ENCODE measurements around the gene TADA2B. TPM values are rescaled to one million over a fixed set of nuclear protein-coding genes. Genes with fewer than 3 reads are reported as not detected.

TADA2B gene
- polyA plus RNA-seq (ENCODE audit: insufficient read length in 4 of 4), result 10 to 100 TPM; 20.6 to 23.5 (median 22.2) TPM

GRCh38 chr4:7043284-7044136 is at the start of gene TADA2B:
Gene TADA2B, plus strand, starts transcription at chr4:7043372. Its CDS starts 208 bp downstream, at chr4:7043580.
- peak in 1 of 4 donors; percentile 10 for DNase-seq (ENCODE audit: low read depth in 4 of 4, low spot score in 2 of 4)

DNA sequence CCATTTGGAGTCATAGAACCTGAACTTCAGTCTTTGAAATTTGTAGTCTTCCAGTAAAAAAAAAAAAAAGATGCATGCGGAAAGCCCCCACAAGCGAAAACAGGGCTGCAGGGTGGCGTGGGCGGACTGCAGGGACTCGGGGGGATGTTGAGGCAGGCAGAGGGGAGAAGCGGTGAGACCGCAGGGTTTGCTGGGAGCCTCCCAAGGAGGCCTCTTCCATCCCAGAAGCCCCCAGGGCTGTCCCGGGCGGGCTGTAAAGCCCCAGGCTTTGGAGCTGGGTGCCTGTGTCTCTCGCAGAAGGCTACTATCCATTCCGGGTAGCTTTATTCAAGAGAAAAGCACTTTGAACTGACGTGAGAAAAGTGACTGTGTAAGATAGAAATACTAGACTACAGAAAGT is 46.7 kb upstream of the TADA2B start:
- no peak for DNase-seq (ENCODE audit: low read depth in 4 of 4, low spot score in 2 of 4)

DNA sequence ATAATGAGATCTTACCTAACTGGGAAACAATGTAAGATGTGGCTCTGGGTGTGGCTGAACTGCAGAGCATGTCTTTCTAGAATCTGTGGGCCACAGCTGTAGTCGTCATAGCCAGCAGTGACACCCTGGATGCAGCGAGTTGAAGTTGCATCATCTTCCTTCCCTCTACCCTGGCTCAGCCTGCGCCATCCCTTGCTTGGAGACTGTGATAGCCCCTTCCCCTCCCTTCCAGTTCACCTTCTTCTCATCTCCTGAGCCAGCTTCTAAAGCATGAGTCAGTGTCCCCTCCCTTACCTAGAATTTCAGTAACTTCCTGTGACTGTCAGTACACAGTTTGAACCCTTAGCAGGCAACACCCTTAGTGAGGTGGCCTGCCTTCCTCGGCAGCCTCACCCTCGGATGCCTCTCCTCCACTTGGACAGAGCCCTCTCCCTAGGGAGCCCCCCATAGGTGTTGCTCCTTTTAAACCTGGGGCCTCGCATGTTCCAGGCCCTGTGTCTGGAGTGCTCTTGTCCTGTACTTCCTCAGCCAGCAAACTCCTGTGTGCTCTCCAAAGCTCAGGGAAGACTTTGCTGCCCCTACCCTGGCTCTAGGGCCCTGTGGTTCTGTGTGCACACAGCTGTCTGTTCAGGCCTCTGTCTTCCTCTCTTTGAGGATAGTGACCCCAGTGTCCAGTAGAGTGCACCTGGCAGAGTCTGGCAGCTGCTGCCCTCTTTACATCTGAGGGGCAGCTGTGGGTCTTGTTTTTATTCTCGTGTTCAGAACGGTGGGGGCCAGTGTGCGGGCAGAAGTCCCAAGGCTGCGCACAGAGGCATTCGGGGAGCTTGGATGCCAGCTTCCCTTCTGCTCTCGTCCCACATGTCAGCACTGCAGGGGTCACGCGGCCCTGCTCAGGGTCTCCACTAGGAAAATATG is 43.7 kb upstream of the TADA2B start:
- no peak for DNase-seq (ENCODE audit: low read depth in 4 of 4, low spot score in 2 of 4)

DNA sequence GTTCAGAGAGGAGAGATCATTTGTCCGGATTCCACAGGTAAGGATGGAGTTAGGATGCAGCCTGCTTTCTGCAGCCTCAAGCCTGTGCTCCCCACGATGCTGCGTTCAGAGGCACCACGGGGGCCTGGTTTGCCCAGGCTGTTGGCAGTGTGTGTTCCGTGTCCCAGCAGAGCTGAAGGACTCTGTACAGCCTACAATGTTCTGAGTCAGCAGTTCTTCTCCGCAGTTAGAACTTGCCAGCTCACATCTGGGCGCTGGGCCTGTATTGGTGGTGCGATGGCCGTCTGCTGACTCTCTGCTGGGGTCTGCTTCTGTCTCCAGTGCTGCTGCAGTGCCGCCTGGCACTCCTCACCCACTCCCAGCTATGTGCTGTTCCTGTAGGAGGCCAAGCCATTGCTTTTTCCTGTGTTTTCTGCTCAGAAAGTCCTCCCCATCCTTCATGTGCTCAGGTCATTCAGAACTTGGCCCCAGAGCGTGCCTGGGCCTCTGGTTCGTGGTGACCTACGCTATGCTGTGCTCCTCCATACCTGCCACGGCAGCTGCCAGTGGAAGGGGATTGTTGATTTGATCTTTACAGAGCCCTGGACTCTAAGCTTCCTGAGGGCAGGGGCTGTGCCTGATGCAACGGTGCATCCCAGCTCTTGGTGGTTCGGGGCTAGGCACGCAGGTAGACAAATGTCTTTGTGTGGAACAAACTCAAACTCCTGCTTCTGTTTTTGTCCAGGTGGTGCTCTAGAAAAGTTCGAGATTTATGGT is 42.6 kb upstream of the TADA2B start:
- DNase-seq (ENCODE audit: low read depth in 4 of 4, low spot score in 2 of 4), result no peak

DNA sequence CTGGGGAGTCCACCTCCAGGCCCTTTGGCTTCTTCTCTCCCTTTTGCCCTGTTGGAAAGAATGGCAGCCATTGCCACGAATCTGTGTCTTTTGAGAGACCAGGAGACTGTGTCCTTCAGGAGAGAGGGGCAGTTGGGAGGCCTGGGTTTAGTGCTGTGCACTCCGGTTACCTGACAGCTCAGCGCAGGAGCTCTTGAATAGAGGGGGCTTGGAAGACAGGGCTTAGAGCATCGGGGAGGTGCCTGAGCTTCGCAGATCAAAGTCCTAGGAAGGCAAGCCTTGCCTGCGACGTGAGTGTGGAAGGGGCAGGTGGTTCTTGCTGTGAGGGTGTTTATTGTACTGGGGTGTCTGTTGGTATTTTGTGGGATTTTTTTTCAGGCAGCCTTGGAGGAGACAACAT is 41.9 kb upstream of the TADA2B start:
- no peak for DNase-seq (ENCODE audit: low read depth in 4 of 4, low spot score in 2 of 4)

DNA sequence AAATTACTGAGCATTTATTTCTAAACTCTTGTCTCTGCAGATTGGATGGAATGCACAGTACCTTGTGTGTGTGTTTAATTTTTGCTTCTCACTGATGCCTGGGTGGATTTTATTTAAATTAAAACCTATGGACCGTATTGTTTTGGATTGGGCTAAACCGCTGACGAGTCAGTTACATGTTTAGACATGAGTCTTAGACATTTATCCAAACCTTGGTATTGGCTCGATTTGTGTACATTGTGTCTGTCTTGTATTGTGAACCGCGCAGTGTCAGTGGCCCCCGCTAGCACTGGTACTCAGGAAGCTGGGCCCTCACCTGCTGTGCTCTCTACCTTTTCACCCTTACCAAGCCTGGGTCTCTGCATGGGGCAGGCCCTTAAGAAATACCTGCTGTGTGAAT is 40.8 kb upstream of the TADA2B start:
- no peak for DNase-seq (ENCODE audit: low read depth in 4 of 4, low spot score in 2 of 4)

DNA sequence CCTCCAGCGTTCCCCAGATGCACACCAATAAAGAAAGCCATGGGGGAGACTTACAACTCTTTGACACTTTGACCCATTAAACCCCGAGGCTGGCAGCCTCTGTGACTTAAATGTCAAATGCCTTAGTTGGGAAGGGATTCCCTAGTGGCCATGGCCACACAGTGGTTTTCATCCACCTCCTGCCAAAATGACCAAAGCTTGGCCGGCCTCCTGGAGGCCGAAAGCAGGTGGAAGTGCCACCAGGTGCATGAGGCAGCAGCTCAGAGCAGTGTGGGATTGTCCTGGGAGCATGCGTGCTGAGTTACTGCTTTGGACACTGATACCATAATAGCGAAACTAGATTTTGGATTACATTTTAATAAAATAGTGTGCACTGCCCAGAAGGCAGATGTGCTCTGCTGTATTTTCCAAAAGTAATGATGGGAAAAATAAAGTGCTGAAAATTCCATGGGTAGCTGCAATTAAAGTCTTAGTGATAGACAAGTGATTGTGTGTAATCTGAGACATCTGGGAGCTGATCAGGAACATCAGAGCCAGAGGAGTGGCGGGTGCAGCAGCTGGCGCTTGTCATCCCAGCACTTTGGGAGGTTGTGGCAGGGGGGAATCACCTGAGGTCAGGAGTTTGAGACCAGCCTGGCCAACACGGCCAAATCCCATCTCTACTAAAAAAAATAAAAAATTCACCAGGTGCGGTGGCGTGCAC is 39.8 kb upstream of the TADA2B start:
- no peak for DNase-seq (ENCODE audit: low read depth in 4 of 4, low spot score in 2 of 4)

DNA sequence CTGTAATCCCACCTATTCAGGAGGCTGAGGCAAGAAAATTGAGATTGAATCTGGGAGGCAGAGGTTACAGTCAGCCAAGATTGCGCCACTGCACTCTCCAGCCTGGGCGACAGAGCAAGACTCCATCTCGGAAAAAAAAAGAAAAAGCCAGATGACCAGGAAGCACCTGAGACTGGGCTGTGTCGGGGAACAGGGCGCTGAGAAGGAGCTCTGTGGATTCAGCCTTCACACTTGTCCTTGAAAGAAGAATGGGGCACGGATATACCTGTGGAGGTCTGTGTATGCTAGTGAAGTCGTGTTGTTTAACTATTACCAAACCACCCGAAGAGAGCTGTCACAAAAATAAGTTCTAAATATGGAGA is 39.3 kb upstream of the TADA2B start:
- DNase-seq (ENCODE audit: low read depth in 4 of 4, low spot score in 2 of 4), result no peak

- no peak for DNase-seq (ENCODE audit: low read depth in 4 of 4, low spot score in 2 of 4)
These were observed 38.8 kb upstream of the TADA2B start for GRCh38 chr4:7004331-7004730.

GRCh38 chr4:7005571-7005970 is 37.6 kb upstream of the TADA2B start:
- no peak for DNase-seq (ENCODE audit: low read depth in 4 of 4, low spot score in 2 of 4)

GRCh38 chr4:7006411-7006810 is 36.8 kb upstream of the TADA2B start:
- DNase-seq (ENCODE audit: low read depth in 4 of 4, low spot score in 2 of 4), result no peak

DNA sequence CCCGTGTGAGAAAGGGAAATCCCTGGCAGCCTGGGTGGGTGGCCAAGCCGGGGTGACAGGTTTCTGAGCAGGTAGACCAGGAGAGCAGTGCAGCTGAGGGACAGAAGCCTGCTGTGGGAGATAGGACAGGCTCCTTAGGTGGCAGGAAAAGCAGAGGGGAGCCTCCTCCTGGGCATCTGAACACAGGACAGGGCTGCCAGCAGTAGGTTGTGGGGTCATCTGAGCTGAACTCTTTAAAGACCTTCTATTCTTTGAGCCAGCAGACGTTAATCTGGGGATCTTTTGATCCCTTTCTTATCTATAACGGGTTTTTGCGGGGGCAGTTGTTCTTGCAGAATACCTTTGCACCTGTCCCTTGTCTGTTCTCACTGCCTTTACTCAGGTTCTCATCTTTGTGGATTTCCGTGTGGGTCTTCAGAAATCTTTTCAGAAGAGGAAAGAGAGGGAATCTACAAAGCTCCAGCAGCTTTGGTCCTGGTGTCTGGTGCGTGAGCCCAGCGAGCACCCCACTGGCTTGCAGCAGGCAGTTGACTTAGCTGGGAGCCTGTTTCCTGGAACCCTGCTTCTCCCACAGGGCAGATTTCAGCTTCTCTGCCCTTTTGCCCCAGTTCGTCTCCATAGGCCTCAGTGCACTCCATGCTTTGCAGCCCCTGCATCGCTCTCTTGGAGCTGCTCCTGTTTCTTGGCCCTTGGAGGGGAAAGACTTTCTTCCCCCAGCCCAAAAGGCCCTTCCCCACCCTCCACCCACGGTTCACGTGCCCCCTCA is 35.8 kb upstream of the TADA2B start:
- DNase-seq (ENCODE audit: low read depth in 4 of 4, low spot score in 2 of 4), result no peak

DNA sequence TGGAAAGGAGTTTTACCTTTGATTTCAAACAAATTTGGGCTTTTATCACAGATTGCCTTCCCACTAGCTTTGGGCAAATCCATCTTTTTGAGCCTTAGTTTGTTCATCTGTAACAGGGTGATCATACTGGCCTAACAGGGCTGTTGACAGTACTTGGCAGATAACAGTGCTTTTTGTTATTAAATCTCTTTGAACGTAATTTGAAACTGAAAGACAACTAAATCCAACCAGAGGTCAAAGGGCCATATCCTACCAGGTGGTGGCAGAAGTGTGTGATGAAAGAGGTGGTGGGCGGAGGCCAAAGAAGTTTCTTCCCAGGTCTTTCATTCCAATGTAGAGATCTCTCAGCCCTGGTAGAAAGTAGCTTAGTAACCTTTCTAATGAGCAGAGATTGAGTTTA is 35.2 kb upstream of the TADA2B start:
- no peak for DNase-seq (ENCODE audit: low read depth in 4 of 4, low spot score in 2 of 4)

DNA sequence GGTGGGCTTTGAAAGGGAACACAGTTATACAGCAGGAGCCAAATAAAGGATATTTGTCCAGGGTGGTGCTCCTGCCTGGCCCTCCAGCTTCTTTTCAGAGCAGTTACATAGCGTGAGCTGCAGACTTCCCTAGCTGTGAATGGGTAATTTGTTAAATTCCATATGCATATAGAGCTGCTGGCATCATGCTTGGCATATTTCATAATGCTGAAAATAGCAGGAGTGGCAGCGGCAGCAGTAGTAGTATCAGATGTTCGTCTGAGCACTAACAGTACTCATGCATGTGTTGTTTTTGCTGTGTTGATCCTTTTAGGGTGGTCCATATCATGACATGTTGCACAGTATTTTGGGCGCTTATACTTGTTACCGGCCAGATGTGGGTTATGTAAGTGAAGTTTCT is 33.6 kb upstream of the TADA2B start:
- DNase-seq (ENCODE audit: low read depth in 4 of 4, low spot score in 2 of 4), result no peak

DNA sequence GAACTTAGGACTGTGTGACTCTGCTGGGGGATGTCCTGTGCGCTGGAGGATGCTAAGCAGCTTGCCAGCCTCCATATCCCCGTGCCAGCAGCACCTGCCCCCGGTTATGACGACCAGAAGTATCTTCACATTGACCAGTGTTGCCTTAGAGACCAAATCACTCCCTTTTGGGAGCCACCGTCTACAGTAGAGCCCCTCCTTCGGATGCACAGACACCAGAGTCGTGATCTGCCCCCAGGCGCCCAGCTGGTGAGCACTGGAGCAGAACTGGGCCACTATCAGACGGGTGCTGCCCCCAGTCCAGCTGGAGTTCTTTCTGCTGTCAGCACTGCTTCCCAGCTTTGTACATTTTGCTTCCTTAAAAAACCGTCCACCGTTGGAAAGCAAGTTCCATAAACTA is 30.0 kb upstream of the TADA2B start:
- no peak for DNase-seq (ENCODE audit: low read depth in 4 of 4, low spot score in 2 of 4)

GRCh38 chr4:7014815-7015214 is 28.4 kb upstream of the TADA2B start:
- DNase-seq (ENCODE audit: low read depth in 4 of 4, low spot score in 2 of 4), result no peak

- no peak for DNase-seq (ENCODE audit: low read depth in 4 of 4, low spot score in 2 of 4)
These were observed 27.7 kb upstream of the TADA2B start for GRCh38 chr4:7015383-7016035.

GRCh38 chr4:7016086-7016485 is 27.1 kb upstream of the TADA2B start:
- no peak for DNase-seq (ENCODE audit: low read depth in 4 of 4, low spot score in 2 of 4)

GRCh38 chr4:7016512-7016911 is 26.7 kb upstream of the TADA2B start:
- no peak for DNase-seq (ENCODE audit: low read depth in 4 of 4, low spot score in 2 of 4)
